Left colon (tissue), 2 donors: Measurements from ENCODE around the gene CXCL9. TPM values are rescaled to one million over a fixed set of nuclear protein-coding genes. Genes with fewer than 3 reads are reported as not detected.
"Not testable (repeated sequence)": the region's sequence is repeated elsewhere in the genome, so short reads cannot be mapped to it uniquely, and the experiment has no call there.

Source experiments
- ATAC-seq: fragments of 200-7000 bp; cut with Tn5 transposase; one replicate; pipeline ENCODE4 v1.9.1; 2020; ENCODE audit warnings: mild to moderate bottlenecking, moderate library complexity
- DNase-seq, 2 donors: peaks; one replicate each; pipeline ENCODE4 v3.0.0-alpha.2; 2020
- intact Hi-C, 2 donors: fragments of 100-400 bp; cut with DNase I in 1 of 2; cut with micrococcal nuclease in 1 of 2; formaldehyde crosslinking; loops; one replicate each; pipeline versions ENCODE4 v1.11.2 to v1.14.0; 2022; cut with DNase I, micrococcal nuclease
- total RNA-seq, 2 donors: library from RNA; stranded (reverse); fragmentation: NEBNext Ultra II Directional; extraction: Animal tissue kit (Norgen Biotek cat#: 25700); gene quantifications; one replicate each; pipeline ENCODE4 v1.2.1, GENCODE V29; 2021
- donor health status: DM: no; HTN: no; CAD: no.
- donor health status: DM: yes; HTN: yes; CAD: no.

Gene CXCL9
- total RNA-seq, 2 donors from 2014 or later = 1.1 to 1.3 TPM

- ATAC-seq (peak; percentile 56), DNase-seq (no peak)
- intact Hi-C loops = no loop called here
Observed at GRCh38 chr4:76017056-76017686, 9.9 kb upstream of the CXCL9 start.

GRCh38 chr4:76016393-76016792, 9.1 kb upstream of the CXCL9 start:
- ATAC-seq (peak; percentile 47), DNase-seq (no peak)
- intact Hi-C loops = no loop called here

DNA sequence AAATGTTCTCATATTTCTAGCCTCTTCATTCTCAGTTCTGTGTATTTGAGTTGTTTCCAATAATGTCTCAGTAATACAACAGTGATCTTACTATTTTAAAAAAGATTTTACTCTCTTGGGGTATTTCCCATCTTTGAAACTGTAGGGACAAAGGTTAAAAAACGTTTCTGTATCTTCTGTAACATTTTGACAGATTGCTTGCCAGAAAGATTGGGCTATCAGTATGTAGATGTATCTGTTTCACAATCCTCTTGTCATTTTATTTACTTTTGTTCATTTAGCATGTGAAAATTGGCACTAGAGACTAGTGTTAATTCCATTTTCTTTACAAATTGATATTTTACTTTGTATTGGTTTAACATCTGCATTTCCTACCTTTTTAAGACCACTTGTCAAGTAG, 6.2 kb upstream of the CXCL9 start:
- DNase-seq = no peak
- ATAC-seq = peak; percentile 17
- intact Hi-C loops = no loop called here

DNA sequence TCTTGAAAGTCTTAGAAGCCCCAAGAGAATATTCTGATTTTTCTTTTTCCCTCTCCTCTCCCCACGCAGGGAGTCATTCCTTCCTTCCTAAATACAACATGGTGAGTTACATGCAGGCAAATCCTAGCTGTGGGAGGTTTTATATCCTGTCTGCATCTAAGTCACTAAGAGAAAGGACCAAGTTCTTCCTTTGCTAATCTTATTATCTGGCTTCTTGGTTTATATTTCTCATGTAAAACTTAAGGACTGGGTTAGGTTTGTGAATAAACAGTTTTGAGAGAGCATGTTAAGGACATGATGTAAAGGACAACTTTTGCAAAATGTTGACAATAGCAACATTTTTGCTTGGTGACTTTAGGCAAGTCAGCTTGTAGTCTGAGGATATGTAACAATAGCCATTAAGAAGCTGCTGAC, 5.1 kb upstream of the CXCL9 start:
- ATAC-seq (no peak), DNase-seq (no peak)
- intact Hi-C loops = no loop called here

DNA sequence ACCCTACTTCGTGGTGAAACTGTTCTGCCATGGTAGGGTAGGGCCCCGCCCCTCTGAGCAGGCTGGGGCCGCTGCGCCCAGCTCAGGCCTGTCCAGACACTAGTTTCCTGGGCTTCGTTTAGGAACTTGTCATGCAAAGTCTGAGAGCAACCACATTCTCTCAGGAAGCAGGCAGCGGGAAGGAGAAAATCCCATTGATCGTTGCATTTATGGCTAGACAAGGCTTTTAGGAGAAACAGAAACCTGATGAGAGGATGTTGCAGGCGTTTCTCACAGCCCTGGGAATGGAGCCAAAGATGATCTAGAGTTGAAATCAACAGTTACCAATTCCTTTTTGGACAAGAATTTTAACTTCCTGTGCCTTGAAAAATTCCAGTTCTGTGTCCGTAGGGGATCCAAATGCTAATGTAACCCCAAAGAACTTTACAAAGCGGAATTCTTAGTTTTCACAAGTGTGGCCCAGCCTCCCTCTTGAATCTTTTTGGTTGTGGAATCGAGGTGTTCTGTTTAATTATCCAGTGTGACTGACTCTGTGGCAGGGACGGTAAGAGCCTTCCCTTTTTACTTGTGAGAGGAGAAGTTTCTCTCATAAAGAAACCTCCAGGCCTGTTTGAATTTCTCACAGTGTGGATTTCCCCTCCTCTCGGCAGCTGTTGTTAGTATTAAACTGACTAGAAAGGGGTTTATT, 4.5 kb upstream of the CXCL9 start:
- intact Hi-C loops = no loop called here
- DNase-seq (no peak), ATAC-seq (no peak)

DNA sequence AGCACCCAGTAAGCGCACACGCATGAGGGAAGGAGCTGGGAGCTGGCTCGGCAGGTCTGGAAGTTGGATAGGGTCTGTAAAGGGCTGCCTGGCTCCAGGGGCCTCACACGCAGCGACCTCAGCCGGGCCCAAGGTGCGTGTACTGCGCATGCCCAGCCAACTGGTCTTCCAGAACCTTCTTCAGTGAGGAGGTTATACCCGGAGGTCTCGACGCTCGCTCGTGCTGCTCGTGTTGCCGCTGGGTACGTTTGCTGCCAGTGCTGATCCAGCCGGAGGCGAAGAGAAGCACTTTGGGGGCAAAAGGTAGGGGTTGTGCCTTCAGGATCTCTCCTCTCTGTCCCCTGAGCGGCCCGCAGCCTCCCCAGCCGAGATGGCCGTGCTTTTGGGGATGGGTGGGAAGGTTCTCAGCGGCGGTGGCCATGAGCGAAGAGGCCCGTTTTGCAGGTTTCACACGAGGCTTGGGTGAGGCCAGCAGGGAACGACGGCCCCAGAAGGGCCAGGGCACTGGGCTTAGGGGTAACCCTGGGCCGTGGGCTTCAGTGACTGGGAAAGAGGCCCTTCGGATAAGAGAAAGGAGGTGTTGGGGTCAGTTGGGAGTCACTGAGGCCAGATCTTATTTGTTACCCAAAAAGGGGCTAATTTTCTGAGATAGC, 3.8 kb upstream of the CXCL9 start:
- intact Hi-C loops = no loop called here
- DNase-seq (no peak), ATAC-seq (no peak)

- intact Hi-C loops = no loop called here
- DNase-seq (no peak), ATAC-seq (no peak)
Observed at GRCh38 chr4:76010576-76010975, 3.3 kb upstream of the CXCL9 start.

DNA sequence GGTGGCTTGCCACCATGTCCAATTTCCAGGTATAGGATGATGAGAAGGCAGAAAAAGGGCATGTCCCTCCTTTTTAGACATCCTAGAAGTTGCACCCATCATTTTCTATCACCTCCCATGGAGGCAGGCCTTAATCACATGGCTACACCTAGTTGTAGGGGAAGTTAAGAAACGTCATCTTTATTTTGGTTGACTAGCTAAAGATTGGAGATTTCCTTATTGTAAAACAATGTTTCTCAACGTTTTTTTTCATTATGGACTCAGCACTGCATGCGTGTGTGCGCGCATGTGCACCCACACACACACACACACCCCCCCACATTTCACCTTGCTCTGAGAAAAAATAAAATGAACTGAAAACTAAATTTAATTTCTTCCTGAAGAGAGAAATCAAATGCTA, 2.0 kb upstream of the CXCL9 start:
- ATAC-seq = no peak
- intact Hi-C loops = no loop called here

DNA sequence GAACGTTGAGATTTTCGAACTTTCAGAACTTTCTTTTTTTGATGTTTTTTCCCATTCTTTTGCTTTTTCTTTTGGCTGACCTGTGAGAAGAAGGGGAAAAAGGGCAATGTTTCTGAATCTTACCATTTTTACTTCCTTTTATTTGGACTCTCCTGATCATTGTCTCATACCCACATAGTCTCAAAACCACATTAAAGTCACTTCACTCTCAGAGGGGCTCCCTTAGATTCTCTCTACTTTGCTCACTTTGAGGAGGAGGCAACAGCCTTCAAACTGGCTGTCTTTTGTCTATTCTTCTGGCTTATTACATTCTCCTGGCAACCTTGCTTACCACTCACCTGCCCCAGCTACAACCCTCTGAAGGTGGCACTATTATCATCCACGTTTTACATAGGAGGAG, 3.7 kb downstream of the CXCL9 start:
- intact Hi-C loops = no loop called here
- DNase-seq = no peak
- ATAC-seq = no peak

More for the DNA sequence above, 2.0 kb upstream of the CXCL9 start:
- no peak for DNase-seq

DNA sequence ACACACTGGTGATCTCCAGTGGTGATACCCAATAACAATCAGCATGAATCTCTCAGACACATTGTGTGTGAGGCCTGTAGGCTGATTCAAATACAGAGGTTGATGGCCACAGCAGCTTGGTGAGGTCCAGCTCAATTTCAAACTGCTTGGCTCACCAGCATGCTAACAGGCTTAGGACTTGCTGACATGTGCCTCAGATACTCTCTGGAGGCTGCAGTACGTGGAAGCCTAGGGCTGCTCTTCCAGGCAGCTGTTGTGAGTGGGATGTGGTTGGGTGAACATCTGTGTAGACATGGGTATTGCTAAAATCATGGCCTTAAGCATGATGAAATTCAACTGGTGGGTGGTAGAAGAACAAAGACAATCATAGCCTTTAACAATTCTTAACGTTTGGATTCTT, 4.3 kb downstream of the CXCL9 start:
- ATAC-seq = no peak
- intact Hi-C loops = no loop called here
- no peak for DNase-seq

GRCh38 chr4:76002176-76002575, 5.1 kb downstream of the CXCL9 start:
- DNase-seq (no peak), ATAC-seq (peak; percentile 88)
- intact Hi-C loops = no loop called here

DNA sequence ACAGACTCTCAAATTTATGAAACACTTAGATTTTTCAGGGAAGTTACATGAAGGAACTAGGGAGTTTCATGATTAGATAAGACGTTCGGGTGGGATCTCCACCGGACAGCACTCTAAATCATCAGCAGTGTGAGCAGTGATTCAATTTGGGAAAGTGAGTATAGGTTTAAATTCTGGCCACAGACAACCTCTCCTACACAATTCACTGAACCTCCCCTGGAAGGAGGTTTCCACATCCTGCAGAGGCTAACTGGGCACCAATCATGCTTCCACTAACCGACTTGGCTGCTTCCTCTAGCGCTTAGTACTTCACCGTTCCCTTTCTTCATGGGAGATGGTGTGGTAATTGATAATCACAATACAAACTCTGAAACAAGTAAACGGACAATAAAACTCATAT, 5.6 kb downstream of the CXCL9 start:
- intact Hi-C loops = no loop called here
- DNase-seq (no peak), ATAC-seq (peak; percentile 34)

DNA sequence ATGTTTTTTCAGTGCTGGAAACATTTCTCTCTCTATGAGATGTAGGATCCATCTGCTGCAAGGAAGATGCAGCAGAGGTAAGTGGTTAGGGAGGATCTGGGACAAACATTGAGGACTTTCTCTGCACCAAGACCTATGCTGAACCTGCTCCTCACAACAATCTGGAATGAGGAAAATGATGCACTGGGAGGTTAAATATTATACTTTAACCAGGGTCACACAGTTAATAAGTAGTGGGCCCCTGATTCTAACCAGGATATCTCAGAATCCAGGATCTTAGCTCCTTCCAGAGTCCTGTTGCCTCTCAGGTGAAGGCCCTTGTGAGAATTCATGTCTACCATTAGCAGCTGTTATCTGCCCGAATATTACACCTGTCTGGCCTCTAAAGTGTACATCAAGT, 7.0 kb downstream of the CXCL9 start:
- no peak for ATAC-seq
- intact Hi-C loops = no loop called here
- DNase-seq = no peak

- not testable (repeated sequence) for DNase-seq, ATAC-seq
- intact Hi-C loops = loop anchor here in 1 of 2 donors (5.0 kb wide), 1 partner anchor 69 kb away; no protein-coding TSS in a partner anchor
Observed at GRCh38 chr4:75998525-75999147, 8.7 kb downstream of the CXCL9 start.

GRCh38 chr4:75997946-75998345, 9.4 kb downstream of the CXCL9 start:
- no peak for ATAC-seq
- no peak for DNase-seq
- intact Hi-C loops = loop anchor here (2.0 to 5.0 kb wide), 2 partner anchors 69 kb away; no protein-coding TSS in a partner anchor

GRCh38 chr4:75997081-75997480, 10.2 kb downstream of the CXCL9 start:
- intact Hi-C loops = loop anchor here (2.0 to 5.0 kb wide), 2 partner anchors 70 kb away; no protein-coding TSS in a partner anchor
- no peak for ATAC-seq
- no peak for DNase-seq

- intact Hi-C loops = loop anchor here (2.0 to 5.0 kb wide), 2 partner anchors 71 to 72 kb away; no protein-coding TSS in a partner anchor
Observed at GRCh38 chr4:75995727-75996126, 11.6 kb downstream of the CXCL9 start.

DNA sequence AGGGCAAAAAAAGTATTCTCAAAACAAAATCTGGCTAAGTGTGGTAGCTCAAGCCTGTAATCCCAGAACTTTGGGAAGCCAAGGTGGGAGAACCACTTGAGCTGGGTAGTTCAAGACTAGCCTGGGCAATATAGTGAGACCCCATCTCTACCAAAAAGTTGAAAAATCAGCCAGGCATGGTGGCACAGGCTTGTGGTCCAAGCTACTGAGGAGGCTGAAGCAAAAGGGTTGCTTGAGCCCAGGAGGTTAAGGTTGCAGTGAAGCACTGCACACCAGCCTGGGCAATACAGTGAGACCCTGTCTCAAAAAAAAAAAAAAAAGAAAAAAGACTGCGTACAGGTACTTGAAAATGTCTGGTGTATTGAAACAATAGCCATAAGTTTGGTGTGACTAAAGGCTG, 14.8 kb downstream of the CXCL9 start:
- DNase-seq = no peak
- ATAC-seq = no peak
- intact Hi-C loops = no loop called here

More at GRCh38 chr4:75995727-75996126, 11.6 kb downstream of the CXCL9 start:
- ATAC-seq (peak; percentile 64), DNase-seq (no peak)

DNA sequence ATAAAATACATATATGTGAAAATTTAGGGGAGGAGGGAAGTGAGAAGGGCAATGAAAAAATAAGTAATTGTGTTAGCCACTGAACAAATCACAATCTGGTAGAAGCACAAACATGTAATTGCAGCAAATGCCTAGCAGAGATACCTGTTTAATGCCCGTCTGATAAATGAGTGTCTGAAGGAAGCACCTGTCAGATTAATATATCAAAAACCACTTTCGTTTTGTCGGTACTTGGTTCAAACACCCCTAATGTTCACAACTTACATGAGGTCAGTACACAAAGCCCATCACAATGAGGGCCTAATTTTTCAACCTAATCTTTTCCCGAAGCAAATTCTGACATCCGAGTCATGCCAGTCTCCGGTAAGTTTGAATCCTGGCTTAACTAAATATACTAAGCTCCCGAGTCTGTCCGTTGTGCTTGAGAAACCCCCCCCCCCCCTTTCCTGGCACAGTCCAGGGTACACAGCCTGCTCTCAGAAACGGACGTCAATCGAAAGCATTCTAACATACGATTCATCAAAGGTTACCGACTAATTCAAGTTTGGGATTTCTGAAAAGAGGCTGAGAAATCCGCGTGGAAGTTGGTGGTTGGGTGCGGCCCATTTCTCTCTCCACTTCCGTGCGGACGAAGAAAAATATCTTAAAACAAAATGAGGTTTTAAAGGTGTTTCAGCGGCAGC, 17.3 kb downstream of the CXCL9 start:
- intact Hi-C loops = no loop called here
- peak; percentile 25 for ATAC-seq
- DNase-seq = no peak
